Lower lobe of right lung (tissue), 2 donors: ENCODE measurements around the gene C2orf68. TPM values are rescaled to one million over a fixed set of nuclear protein-coding genes. Genes with fewer than 3 reads are reported as not detected.
"Not testable (repeated sequence)": the region's sequence is repeated elsewhere in the genome, so short reads cannot be mapped to it uniquely, and the experiment has no call there.

ENCODE experiments used
- ATAC-seq, 2 donors: fragments of 200-7000 bp; cut with Tn5 transposase; one replicate each; pipeline ENCODE4 v1.9.1; 2020 to 2022; ENCODE audit warnings: mild to moderate bottlenecking in 2 of 2, moderate library complexity in 2 of 2
- DNase-seq: peaks from one replicate; pipeline ENCODE4 v3.0.0-alpha.2; 2020
- H3K27ac ChIP-seq: fragments of 200-600 bp; one replicate; pipeline ENCODE4 v1.8.0; 2022
- H3K27me3 ChIP-seq: fragments of 200-600 bp; one replicate; pipeline ENCODE4 v1.8.0; 2022; ENCODE audit warnings: low read depth
- H3K36me3 ChIP-seq: fragments of 200-600 bp; one replicate; pipeline ENCODE4 v1.8.0; 2022; ENCODE audit warnings: mild to moderate bottlenecking
- H3K4me1 ChIP-seq: fragments of 200-600 bp; one replicate; pipeline ENCODE4 v1.8.0; 2022
- H3K4me3 ChIP-seq: fragments of 200-600 bp; one replicate; pipeline ENCODE4 v1.8.0; 2022; ENCODE audit warnings: mild to moderate bottlenecking
- H3K9me3 ChIP-seq: fragments of 200-600 bp; one replicate; pipeline ENCODE4 v1.8.0; 2022
- intact Hi-C: fragments of 100-400 bp; cut with DNase I; formaldehyde crosslinking; loops from one replicate; pipeline ENCODE4 v1.11.0; 2022
- total RNA-seq: library from RNA; stranded (reverse); fragmentation: NEBNext Ultra II Directional; extraction: Animal tissue kit (Norgen Biotek cat#: 25700); gene quantifications from one replicate; pipeline ENCODE4 v1.2.1, GENCODE V29; 2021
- TF ChIP-seq, protein P1 (sequence below): fragments of 200-600 bp; IDR thresholded peaks from one replicate; pipeline ENCODE4 v1.8.0; 2022; ENCODE audit warnings: antibody characterized with exemption, mild to moderate bottlenecking
- donor health status: DM: no; HTN: yes; CAD: no; lungs with severe emphysema.

The C2orf68 gene
- total RNA-seq, 1 donor from 2014 or later, result 40.6 TPM

DNA sequence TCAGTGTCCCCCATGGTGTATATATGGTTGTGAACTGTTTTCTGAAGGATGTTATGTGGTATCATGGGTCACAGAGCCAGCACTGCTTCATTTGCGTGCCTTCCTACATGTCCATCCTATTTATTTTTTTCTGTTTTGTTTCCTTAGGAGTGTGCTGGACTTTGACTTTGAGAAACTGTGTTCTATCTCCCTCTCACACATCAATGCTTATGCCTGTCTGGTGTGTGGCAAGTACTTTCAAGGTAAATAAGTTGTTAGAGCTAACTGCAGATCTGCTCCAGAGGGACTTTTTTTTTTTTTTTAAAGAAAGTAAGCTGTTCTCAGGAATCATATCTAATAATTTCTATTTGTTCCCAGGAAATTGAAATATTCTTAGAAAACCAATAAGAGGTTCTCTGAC is 9.5 kb upstream of the C2orf68 start:
- Histone ChIP-seq H3K4me3 (no peak overlapping the region), H3K27me3 (no peaks in the 10 kb centered on the region), H3K9me3 (no peaks in the 10 kb centered on the region), H3K36me3 (peaks cover 77% of the 10 kb centered on the region), H3K27ac (no peak overlapping the region), H3K4me1 (peaks cover 15% of the 10 kb centered on the region)
- no peak for ATAC-seq
- no peak for DNase-seq
- TF ChIP-seq, protein P1, sequence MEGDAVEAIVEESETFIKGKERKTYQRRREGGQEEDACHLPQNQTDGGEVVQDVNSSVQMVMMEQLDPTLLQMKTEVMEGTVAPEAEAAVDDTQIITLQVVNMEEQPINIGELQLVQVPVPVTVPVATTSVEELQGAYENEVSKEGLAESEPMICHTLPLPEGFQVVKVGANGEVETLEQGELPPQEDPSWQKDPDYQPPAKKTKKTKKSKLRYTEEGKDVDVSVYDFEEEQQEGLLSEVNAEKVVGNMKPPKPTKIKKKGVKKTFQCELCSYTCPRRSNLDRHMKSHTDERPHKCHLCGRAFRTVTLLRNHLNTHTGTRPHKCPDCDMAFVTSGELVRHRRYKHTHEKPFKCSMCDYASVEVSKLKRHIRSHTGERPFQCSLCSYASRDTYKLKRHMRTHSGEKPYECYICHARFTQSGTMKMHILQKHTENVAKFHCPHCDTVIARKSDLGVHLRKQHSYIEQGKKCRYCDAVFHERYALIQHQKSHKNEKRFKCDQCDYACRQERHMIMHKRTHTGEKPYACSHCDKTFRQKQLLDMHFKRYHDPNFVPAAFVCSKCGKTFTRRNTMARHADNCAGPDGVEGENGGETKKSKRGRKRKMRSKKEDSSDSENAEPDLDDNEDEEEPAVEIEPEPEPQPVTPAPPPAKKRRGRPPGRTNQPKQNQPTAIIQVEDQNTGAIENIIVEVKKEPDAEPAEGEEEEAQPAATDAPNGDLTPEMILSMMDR, result no peak
- intact Hi-C loops, result no loop called here

DNA sequence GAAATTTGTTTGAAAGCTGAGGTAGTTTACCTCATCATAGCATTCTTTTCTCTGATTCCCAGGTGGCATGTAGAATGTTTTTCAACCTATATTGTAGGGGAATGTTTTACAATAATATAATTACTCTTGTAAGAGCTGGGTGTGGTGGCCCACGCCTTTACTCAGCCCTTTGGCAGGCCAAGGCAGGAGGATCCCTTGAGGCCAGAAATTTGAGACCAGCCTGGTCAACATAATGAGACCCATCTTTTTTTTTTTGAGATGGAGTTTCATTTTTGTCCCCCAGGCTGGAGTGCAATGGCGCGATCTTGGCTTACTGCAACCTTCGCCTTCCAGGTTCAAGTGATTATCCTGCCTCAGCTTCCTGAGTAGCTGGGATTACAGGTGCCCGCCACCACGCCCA is 7.8 kb upstream of the C2orf68 start:
- no peaks in the 10 kb centered on the region for H3K9me3 ChIP-seq
- H3K4me1 ChIP-seq, result peaks cover 21% of the 10 kb centered on the region
- TF ChIP-seq, protein P1, result no peak
- no peak overlapping the region for H3K4me3 ChIP-seq
- peaks cover 60% of the 10 kb centered on the region for H3K36me3 ChIP-seq
- ATAC-seq (no peak), DNase-seq (no peak)
- no peak overlapping the region for H3K27ac ChIP-seq
- intact Hi-C loops, result no loop called here
- H3K27me3 ChIP-seq, result no peaks in the 10 kb centered on the region

DNA sequence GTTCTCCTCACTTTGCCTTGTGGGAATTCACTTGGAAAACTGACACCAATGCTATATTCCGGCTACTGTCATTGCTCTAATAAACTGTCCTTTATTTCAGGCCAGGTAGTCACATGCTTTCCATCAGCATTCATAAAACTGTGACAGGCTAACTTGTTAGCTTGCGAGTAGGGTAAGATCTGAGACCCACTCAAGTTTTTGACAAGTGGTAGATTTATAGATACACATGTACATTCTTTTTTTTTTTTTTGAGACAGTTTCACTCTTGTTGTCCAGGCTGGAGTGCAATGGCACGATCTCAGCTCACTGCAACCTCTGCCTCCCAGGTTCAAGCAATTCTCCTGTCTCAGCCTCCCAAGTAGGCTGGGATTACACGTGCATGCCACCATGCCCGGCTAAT is 5.9 kb upstream of the C2orf68 start:
- Histone ChIP-seq H3K4me1 (peaks cover 21% of the 10 kb centered on the region), H3K4me3 (peak overlapping the region; percentile 11)
- not testable (repeated sequence) for ATAC-seq

DNA sequence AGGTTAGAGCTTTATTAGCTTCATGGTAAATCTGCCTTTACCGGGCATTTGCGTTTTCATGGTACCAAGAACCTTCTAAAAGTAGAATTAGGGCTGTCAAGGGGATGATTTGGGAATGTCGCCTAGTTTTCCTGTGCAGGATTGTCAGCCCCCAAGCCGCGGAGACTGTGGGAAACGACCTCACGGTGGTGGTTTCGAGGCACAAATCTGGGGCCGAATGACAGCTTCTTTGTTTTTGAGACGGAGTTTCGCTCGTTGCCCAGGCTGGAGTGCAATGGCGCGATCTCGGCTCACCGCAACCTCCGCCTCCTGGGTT is 3.5 kb upstream of the C2orf68 start:
- H3K27ac ChIP-seq, result peak overlapping the region; percentile 89
- intact Hi-C loops, result no loop called here
- H3K4me1 ChIP-seq, result peaks cover 36% of the 10 kb centered on the region
- no peaks in the 10 kb centered on the region for H3K9me3 ChIP-seq
- TF ChIP-seq, protein P1, result no peak
- peak overlapping the region; percentile 90 for H3K4me3 ChIP-seq
- no peaks in the 10 kb centered on the region for H3K27me3 ChIP-seq
- peaks cover 18% of the 10 kb centered on the region for H3K36me3 ChIP-seq
- no peak for ATAC-seq
- no peak for DNase-seq

More for the DNA sequence above, 5.9 kb upstream of the C2orf68 start:
- intact Hi-C loops, H3K27ac ChIP-seq, H3K9me3 ChIP-seq, DNase-seq, H3K27me3 ChIP-seq: not testable (repeated sequence)
- peaks cover 41% of the 10 kb centered on the region for H3K36me3 ChIP-seq

DNA sequence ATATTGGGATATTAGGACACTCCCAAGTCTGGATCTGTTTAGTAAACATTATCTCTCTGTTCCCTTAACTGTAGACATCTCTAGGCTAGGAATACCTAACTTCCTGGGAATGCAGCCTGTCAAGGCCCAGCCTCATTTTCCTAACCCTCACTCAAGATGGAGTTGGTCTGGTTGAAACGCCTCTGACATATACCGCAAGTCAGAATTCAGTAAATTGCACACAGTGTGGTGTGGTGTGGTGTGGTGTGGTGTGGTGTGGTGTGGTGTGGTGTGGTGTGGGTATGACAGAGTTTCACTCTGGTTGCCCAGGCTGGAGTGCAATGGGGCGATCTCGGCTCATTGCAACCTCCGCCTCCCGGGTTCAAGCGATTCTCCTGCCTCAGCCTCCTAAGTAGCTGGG is 2.9 kb upstream of the C2orf68 start:
- intact Hi-C loops, ATAC-seq, H3K27ac ChIP-seq, DNase-seq, H3K9me3 ChIP-seq, H3K27me3 ChIP-seq, H3K4me3 ChIP-seq: not testable (repeated sequence)
- Histone ChIP-seq H3K4me1 (peaks cover 40% of the 10 kb centered on the region), H3K36me3 (peaks cover 12% of the 10 kb centered on the region)

DNA sequence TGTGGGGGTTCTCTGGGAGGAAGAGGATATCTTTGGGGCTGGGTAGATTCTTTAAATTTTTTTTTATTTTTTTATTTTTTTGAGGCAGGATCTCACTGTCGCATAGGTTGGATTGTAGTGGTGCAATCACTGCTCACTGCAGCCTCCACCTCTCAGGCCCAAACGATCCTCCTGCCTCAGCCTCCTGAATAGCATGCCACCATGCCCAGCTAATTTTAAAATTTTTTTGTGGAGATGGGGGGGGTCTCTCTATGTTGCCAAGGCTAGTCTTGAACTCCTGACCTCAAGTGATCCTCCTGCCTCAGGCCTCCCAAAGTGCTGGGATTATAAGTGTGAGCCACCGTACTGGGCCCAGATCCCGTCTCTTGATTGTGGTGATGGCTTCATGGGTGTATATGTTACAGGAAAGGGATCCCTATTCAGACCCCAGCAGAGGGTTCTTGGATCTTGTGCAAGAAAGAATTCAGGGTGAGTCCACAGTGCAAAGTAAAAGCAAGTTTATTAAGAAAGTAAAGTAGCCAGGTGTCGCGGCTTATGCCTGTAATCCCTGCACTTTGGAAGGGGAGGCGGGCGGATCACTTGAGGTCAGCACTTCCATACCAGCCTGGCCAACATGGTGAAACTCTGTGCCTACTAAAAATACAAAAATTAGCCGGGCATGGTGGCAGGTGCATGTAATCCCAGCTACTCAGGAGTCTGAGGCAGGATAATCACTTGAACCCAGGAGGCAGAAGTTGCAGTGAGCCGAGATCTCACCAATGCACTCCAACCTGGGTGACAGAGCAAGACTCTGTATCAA is 2.0 kb upstream of the C2orf68 start:
- Histone ChIP-seq H3K36me3 (peaks cover 12% of the 10 kb centered on the region), H3K27ac (no peak overlapping the region), H3K4me3 (no peak overlapping the region), H3K27me3 (no peaks in the 10 kb centered on the region), H3K4me1 (peaks cover 45% of the 10 kb centered on the region), H3K9me3 (no peaks in the 10 kb centered on the region)
- no peak for ATAC-seq
- no peak for DNase-seq
- TF ChIP-seq, protein P1, result no peak
- intact Hi-C loops, result no loop called here
